NCI-H2227 (cell line): ENCODE results near the gene SSR4.

Experiments
- DNase-seq: peaks from one replicate; lab custom pipeline; 2025; ENCODE audit not compliant: unreplicated experiment; lab: John Stamatoyannopoulos, UW

The SSR4 gene

GRCh38 chrX:153828723-153829548 lies 34.5 kb downstream of the SSR4 start:
- no peak for DNase-seq

DNA sequence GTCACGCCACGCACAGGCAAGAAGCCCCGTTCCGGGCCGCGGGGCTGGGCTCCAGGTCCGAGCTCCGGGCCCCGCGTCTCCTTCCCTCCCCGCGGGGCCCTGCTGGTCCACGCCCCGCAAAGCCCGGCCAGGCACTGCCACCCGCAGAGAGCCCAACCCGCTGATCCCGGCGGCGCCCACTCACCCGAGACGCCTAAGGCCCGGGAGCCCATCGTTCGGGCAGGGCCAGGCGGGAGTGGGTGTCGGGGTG lies 35.0 kb downstream of the SSR4 start:
- no peak for DNase-seq

DNA sequence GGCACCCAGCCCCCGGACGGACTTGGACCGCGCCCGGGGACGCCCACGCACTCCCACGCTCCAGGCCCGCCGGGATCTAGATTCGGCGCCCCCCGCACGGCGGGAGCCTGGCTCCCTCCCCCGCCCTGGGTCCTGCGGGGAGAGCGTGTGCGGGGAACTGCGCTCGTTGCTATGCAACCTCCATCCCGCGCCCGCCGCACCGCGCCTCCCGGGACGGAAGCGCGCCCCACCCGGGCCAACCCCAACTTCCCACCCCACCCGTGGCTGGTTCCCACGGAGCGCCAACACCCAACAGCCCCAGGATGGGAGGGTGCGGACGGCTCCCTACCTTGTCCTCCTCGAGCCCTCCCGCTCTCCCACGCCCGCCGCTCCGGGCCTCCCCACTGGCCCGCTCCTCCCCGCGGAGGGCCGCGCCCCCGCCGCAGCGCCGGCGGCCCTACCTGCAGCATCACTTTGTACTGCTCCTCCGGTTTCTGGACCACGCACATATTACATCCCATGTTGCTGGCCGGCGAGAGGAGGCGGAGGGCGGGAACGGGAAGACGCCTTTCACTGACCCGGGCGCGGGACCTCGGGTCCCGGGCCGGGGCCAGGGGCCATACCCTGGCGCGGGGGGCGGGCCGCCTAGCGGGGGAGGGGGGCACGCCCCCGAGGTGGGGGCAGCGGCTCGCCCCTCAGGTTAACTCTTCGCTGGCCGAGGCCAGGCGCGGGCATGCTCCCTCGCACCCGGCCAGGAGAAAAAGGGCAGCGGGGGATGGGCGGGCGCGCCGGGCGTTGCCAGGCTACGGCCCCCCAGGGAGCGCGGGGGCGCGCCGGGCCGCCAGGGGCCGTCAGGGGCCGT lies 35.6 kb downstream of the SSR4 start, which contains the start of gene PDZD4:
Gene PDZD4, minus strand, starts transcription at position 746 of the 841 bp plus-strand sequence. Its CDS starts 246 bp downstream, at position 500.
- DNase-seq = peak; percentile 51

GRCh38 chrX:153830640-153831428 lies 36.4 kb downstream of the SSR4 start:
- peak; percentile 67 for DNase-seq

DNA sequence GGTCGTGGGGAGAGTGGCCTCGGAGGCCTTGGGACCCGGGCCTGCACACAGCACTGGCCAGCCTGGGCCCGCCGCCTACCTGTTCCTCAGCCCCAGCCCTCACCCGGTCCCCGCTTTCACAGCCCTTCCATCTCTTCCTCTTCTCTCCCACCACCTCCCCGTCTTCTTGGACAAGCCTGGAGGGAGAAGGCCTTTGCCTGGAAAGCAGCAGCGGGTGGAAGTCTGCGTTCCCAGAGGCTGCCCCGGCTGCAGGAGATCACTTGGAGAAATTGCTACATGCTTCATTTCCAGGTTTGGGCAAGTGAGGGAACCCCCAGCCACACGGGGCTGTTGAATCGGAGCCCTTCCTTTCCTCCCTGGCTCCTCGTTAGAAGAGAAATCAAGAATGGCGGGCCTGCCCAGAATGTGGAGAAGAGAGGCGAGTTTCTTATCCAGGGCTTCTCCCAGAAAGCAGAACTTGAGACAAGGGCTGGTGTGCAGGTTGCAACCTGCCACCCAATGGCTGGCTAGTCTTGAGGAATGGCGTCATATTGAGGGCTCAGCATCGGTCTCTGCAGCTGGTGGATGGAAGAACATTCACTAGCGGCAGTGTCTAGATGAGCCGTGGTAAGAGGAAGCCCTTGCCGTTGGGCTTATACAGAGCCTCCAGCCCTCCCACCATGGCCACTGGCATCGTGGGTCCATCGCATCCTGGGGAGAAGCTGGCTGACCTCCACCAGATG lies 37.1 kb downstream of the SSR4 start:
- no peak for DNase-seq

DNA sequence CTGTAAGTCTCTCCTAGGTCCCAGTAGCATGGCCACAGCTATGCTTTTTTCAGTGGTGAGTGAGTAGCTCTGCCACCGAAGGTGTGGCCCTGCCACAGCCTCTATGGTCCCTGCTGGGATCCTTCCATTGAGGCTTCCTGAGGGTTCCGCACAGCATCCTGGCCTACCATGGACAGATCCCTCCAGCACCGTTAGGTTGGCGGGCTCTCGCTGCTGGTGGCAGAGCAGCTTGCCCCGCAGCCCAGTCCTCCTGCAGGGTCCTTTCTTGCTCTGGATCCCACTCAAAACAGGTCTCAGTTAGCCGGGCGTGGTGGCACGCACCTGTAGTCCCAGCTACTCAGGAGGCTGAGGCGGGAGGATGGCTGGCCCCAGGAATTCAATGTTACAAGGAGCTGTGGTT lies 38.3 kb downstream of the SSR4 start:
- no peak for DNase-seq

- no peak for DNase-seq
These were observed 42.5 kb downstream of the SSR4 start for GRCh38 chrX:153836921-153837320.

GRCh38 chrX:153844509-153845082 lies 50.1 kb downstream of the SSR4 start:
- no peak for DNase-seq

DNA sequence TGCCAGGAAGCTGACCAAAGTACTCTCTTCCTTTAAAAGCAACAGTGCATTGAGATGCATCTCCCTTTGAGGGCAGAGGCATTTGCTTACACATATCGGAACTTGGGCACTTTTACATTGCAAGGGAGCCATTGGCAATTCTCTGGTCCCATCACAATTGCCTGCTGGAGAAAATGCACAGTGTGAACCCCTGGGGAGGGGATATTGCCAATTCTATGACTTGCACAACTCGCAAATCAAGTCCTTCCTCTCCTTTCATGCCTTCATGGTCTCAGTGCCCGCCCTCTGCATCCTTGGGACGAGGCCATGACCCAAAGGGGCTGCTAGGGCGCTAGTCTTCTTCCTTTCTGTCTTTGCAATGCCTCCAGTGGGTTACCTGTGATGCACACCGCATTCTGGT lies 50.7 kb downstream of the SSR4 start:
- no peak for DNase-seq

DNA sequence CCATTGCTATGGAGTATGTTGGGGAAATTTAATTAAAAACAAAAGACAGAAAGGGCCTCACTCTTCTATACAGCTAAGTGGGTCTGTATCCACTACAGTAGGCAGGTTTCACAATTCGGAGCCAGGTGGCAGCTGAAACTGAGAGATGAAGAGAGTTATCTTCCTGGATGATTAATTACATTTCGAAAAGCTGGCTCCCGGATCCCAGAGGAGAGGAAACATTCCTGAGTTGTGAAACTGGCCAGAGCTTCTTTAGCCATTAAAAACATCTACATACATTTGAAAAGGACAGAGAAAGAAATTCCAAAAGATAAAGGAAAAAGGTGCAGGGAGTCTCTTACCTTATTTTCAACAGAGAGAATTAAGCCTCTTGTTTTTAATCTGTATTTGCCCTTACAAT lies 51.4 kb downstream of the SSR4 start:
- DNase-seq = no peak
